Type B pancreatic cell (in vitro differentiated cells): ENCODE measurements around the gene LIPN. TPM values are rescaled to one million over a fixed set of nuclear protein-coding genes. Genes with fewer than 3 reads are reported as not detected.

Experiments used
- total RNA-seq: library from RNA; stranded (reverse); gene quantifications from 2 replicates; pipeline ENCODE4 v1.2.1, GENCODE V29; 2021; ENCODE audit warnings: low replicate concordance

The LIPN gene
- total RNA-seq, 1 donor from 2014 or later, result 0.24 TPM

Other genes with a start within 250 kb of the LIPN start
- 7.0 and 10.7 TPM in 2 replicates for gene RNLS, start 176.7 kb upstream of the LIPN start, total RNA-seq
- 0.12 and 0.29 TPM in 2 replicates for gene LIPJ, start 173.3 kb upstream of the LIPN start, total RNA-seq
- gene LIPF, start 95.6 kb upstream of the LIPN start, total RNA-seq, result 19.6 TPM in 1 of 2 replicates, not detected in the other
- 0.41 and 3.2 TPM in 2 replicates for gene LIPK, start 53.8 kb upstream of the LIPN start, total RNA-seq
- 0.38 TPM in 1 of 2 replicates, not detected in the other for gene LIPM, start 42.7 kb downstream of the LIPN start, total RNA-seq
- 2.9 and 8.4 TPM in 2 replicates for gene ANKRD22, start 91.8 kb downstream of the LIPN start, total RNA-seq
- 5.9 and 8.4 TPM in 2 replicates for gene STAMBPL1, start 120.2 kb downstream of the LIPN start, total RNA-seq
- 38.1 and 76.5 TPM in 2 replicates for gene ACTA2, start 192.8 kb downstream of the LIPN start, total RNA-seq
- 8.1 and 9.2 TPM in 2 replicates for gene FAS, start 230.8 kb downstream of the LIPN start, total RNA-seq